SK-N-MC (cell line): ENCODE results near the gene HYAL2.

Experiments
- EZH2 ChIP-seq: fragments of 200-600 bp; sonication (generic); IDR thresholded peaks from one replicate; pipeline ENCODE4 v1.6.1; 2017; ENCODE audit warnings: antibody characterized with exemption
- POLR2AphosphoS5 ChIP-seq: IDR thresholded peaks from 2 replicates; pipeline ENCODE4 v1.6.1; 2012; ENCODE audit warnings: mild to moderate bottlenecking, low read depth, low read length, borderline replicate concordance

GRCh38 chr3:50370594-50370993 is 48.0 kb upstream of the HYAL2 start:
- no peak for TF ChIP-seq POLR2AphosphoS5
- TF ChIP-seq EZH2 = no peak
